RWPE1 (cell line): Measurements from ENCODE around the gene AFF2.

Source experiments
- CTCF ChIA-PET: fragments of 350-600 bp; sonication (Branson Sonifier 250); formaldehyde crosslinking; extraction: SDS; loops from one replicate; lab custom pipeline; 2021; lab: Yijun Ruan, JAX
- POLR2A ChIA-PET: fragments of 400-600 bp; formaldehyde crosslinking; extraction: SDS; loops from one replicate; lab custom pipeline; 2020; ENCODE audit warnings: antibody characterized with exemption; ENCODE audit not compliant: low non-redundant PET; lab: Yijun Ruan, JAX
- DNase-seq: peaks from one replicate; pipeline ENCODE4 v3.0.0; 2012; ENCODE audit warnings: low spot score
- H3K27ac ChIP-seq: fragments of 450-650 bp; 2 replicates; pipeline ENCODE4 v1.5.1; 2017
- CTCF ChIP-seq: fragments of 450-650 bp; conservative IDR thresholded peaks from 2 replicates; pipeline ENCODE4 v1.5.1; 2017; ENCODE audit warnings: low read depth, mild to moderate bottlenecking

The AFF2 gene

GRCh38 chrX:149032449-149032848 is 532.0 kb downstream of the AFF2 start:
- POLR2A ChIA-PET: no interaction called here
- TF ChIP-seq CTCF: no peak
- no peak overlapping the region for H3K27ac ChIP-seq
- CTCF ChIA-PET: no interaction called here
- no peak for DNase-seq

- no peak for TF ChIP-seq CTCF
- H3K27ac ChIP-seq: no peak overlapping the region
- CTCF ChIA-PET: no interaction called here
- POLR2A ChIA-PET: no interaction called here
- DNase-seq: no peak
These were observed 535.7 kb downstream of the AFF2 start for GRCh38 chrX:149036086-149036485.

GRCh38 chrX:149037281-149037870 is 537.0 kb downstream of the AFF2 start:
- DNase-seq: no peak
- H3K27ac ChIP-seq: no peak overlapping the region
- CTCF ChIA-PET: no interaction called here
- POLR2A ChIA-PET: no interaction called here
- TF ChIP-seq CTCF: no peak

GRCh38 chrX:149039057-149039456 is 538.6 kb downstream of the AFF2 start:
- DNase-seq: no peak
- TF ChIP-seq CTCF: no peak
- ChIA-PET CTCF (no interaction called here), POLR2A (no interaction called here)
- H3K27ac ChIP-seq: no peak overlapping the region

GRCh38 chrX:149040873-149041535 is 540.6 kb downstream of the AFF2 start:
- CTCF ChIA-PET: no interaction called here
- no peak overlapping the region for H3K27ac ChIP-seq
- no peak for DNase-seq
- no peak for TF ChIP-seq CTCF
- POLR2A ChIA-PET: no interaction called here

GRCh38 chrX:149043401-149043800 is 543.0 kb downstream of the AFF2 start:
- CTCF ChIA-PET: no interaction called here
- no peak overlapping the region for H3K27ac ChIP-seq
- TF ChIP-seq CTCF: no peak
- POLR2A ChIA-PET: no interaction called here
- DNase-seq: no peak
